GM12892 (cell line): ENCODE measurements around the gene CD72.
"Not testable (repeated sequence)": the region's sequence is repeated elsewhere in the genome, so short reads cannot be mapped to it uniquely, and the experiment has no call there.

Experiments used
- DNase-seq: peaks from one replicate; pipeline ENCODE4 v3.0.0; 2011; ENCODE audit not compliant: insufficient read length
- FAIRE-seq: peaks from 2 replicates; lab custom pipeline; 2011; peaks lifted over from hg19 to GRCh38; lab: Jason Lieb, UNC
- POLR2A ChIP-seq: IDR thresholded peaks from 2 replicates; pipeline ENCODE4 v1.6.1; 2011; ENCODE audit warnings: low read depth, low read length, control low read depth
- POLR2AphosphoS5 ChIP-seq: IDR thresholded peaks from 2 replicates; pipeline ENCODE4 v1.6.1; 2011; ENCODE audit warnings: low read depth, low read length, control low read depth
- TAF1 ChIP-seq: IDR thresholded peaks from 2 replicates; pipeline ENCODE4 v1.6.1; 2011; ENCODE audit warnings: low read depth, mild to moderate bottlenecking, control low read depth, low read length, borderline replicate concordance

The CD72 gene

DNA sequence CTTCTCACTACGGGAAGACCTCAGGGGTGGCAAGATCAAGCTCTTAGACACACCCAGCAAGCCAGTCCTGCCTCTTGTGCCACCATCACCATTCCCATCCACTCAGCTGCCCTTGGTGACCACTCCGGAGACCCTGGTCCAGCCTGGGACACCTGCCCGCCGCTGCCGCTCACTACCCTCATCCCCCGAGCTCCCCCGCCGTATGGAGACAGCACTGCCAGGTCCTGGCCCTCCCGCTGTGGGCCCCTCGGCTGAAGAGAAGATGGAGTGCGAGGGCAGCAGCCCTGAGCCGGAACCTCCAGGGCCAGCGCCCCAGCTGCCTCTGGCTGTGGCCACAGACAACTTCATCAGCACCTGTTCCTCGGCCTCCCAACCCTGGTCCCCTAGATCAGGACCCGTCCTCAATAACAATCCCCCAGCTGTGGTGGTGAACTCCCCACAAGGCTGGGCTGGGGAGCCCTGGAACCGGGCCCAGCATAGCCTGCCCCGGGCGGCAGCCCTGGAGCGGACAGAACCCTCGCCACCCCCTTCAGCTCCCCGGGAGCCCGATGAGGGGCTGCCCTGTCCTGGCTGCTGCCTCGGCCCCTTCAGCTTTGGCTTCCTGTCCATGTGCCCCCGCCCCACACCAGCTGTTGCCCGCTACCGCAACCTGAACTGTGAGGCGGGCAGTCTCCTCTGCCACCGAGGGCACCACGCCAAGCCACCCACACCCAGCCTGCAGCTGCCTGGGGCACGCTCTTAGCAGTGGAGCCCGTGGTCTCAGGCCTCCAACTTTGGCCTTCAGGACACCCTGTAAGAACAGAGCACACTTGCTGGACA lies 9.0 kb downstream of the CD72 start:
- TF ChIP-seq POLR2AphosphoS5: no peak
- TF ChIP-seq TAF1: no peak
- TF ChIP-seq POLR2A: no peak
- DNase-seq (no peak), FAIRE-seq (no peak)

DNA sequence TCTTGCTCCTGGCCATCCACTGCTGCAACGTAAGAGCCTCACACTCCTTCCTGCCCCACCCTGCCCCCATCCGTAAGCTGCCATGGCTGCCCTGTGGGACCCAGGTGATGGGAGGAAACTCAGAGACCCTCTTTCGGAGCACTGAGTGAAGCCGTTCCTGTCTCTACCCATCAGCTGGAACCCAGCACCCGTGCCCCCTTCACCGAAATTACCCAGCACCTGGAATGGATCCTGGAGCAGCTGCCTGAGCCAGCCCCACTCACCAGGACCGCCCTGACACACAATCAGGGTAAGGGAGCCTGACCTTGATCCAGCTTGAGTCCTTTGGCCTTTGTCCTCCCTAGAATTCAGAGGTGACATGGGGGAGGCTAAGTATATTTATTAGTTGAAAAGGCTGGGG lies 10.0 kb downstream of the CD72 start:
- no peak for TF ChIP-seq POLR2AphosphoS5
- TF ChIP-seq TAF1: no peak
- no peak for TF ChIP-seq POLR2A
- no peak for DNase-seq
- no peak for FAIRE-seq

DNA sequence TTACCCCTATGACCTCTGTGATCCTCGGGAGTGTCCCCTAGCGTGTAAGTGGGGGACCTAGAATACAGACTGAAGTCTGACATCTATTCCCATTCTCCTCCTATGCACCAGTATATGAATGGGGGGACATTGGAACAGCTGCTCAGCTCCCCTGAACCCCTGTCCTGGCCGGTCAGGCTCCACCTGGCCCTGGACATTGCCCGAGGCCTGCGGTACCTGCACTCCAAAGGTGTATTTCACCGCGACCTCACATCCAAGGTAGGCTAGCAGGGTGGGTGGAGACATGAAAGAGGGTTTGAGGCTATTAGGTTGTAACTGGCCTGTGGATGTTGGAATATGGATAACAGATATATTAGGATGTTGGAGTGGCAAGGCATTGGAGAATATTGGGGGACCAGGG lies 11.5 kb downstream of the CD72 start:
- TF ChIP-seq TAF1 (no peak), POLR2AphosphoS5 (no peak), POLR2A (no peak)
- FAIRE-seq (no peak), DNase-seq (no peak)

GRCh38 chr9:35606138-35606504 lies 12.1 kb downstream of the CD72 start:
- DNase-seq (no peak), FAIRE-seq (no peak)
- TF ChIP-seq POLR2A: no peak
- TF ChIP-seq TAF1: no peak
- no peak for TF ChIP-seq POLR2AphosphoS5

- peak; percentile 48 for FAIRE-seq
- TF ChIP-seq POLR2AphosphoS5 (no peak), TAF1 (no peak)
- peak; percentile 45 for DNase-seq
Measured at GRCh38 chr9:35605351-35606137, 12.7 kb downstream of the CD72 start.

DNA sequence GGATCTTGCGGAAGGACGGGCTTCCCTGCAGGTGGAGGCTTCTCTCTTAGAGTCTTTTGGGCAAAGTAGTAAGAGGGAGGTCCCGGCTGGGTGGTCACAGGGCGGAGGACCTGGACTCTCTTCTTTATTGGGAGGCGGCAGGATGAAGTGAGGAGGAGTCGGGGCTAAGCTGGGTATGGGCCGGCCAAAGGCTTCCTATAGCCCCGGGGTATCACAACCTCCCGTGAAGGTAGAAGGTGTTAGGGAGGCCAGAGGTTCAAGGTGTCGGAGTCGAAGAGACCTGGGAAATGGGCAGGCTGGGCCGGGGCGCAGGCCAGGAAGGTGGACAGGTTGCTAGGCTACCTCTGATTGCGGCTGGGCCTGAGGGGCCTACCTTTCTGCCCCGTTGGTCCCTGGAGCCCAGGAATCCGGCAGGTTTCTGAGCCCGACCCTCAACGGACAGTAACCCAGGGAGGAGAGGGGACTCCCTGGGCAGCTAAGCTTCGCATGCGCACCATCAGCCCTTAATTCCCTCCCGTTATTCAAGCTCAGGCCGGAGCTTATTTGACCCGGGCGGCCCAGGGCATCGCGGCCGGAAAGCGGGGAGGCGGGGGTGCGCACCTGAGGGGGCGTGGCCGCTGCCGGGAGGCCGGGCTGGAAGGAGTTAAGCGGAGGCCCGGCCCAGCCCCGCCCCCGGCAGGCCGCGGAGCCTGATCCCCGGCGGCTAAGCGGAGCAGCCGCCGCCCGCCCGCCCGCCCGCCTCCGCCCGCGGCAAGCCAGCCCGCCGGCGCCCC lies 13.4 kb downstream of the CD72 start, which contains the start of gene TESK1:
TSS of gene TESK1 (plus strand) at position 685 of the 773 bp plus-strand sequence. CDS start 358 bp downstream, outside the sequence.
- FAIRE-seq (peak; percentile 88), DNase-seq (peak; percentile 94)
- TF ChIP-seq TAF1: no peak
- no peak for TF ChIP-seq POLR2AphosphoS5
- TF ChIP-seq POLR2A: no peak

DNA sequence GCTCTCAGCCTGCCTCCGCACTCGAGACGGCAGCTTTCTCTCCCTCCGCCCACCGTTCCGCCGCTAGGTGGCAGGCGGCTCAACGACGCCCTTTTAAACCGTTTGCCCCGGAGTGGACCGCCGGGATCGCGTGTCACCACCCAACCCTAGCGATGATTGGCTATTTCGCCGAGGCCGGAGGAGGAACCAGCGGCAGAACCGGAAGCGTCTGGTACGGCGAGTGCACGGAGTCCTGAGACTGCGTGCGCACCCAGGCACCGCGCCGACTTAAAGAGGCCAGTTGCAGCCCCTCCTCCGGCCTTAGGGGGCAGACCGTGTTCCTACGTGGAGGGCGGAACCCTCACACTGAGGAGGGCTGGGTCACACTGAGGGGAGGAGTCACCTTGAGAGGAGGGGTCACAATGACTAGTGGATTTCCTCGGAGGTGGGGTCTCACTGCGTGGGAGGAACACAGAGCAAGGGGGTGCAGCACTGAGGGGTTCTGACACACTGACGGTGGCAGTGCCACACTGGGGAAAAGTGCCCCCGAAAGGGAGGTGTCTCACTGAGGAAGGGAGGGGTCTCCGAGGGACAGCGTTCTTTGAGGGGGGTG lies 14.1 kb downstream of the CD72 start:
- DNase-seq (peak; percentile 96), FAIRE-seq (peak; percentile 99)

DNA sequence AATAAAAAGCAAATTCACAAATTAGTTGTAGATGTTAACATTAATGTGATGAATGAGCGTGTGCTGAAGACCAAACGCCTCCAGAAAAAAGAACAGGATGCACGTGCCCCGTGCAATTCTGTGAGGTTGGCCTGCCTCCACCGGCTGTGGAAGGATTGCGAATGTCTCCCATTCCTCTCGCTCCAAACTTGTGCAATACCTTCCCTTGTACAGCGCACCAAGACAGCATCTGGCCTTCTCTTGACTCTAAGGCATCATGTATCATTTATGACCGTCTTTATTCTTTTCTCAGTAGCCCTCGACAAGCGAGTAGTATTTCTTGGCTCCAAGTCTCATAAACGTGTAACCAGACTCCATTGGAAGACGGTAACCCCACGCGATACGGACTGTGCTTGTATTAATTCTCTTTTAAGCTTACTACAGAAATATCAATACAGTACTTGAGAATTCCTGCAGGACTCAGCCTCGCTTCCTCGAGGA lies 14.7 kb downstream of the CD72 start:
- DNase-seq: no peak
- no peak for TF ChIP-seq POLR2A
- TF ChIP-seq TAF1: no peak
- TF ChIP-seq POLR2AphosphoS5: no peak
- no peak for FAIRE-seq

More for the DNA sequence above, 14.1 kb downstream of the CD72 start:
- TF ChIP-seq TAF1 (no peak), POLR2AphosphoS5 (peak; percentile 58; the same call in 1 of the 2 replicates), POLR2A (peak; percentile 76; the same call in 1 of the 2 replicates)

- no peak for FAIRE-seq
- DNase-seq: no peak
- TF ChIP-seq POLR2AphosphoS5: no peak
- no peak for TF ChIP-seq POLR2A
- TF ChIP-seq TAF1: no peak
Measured at GRCh38 chr9:35599763-35600604, 18.2 kb downstream of the CD72 start.

DNA sequence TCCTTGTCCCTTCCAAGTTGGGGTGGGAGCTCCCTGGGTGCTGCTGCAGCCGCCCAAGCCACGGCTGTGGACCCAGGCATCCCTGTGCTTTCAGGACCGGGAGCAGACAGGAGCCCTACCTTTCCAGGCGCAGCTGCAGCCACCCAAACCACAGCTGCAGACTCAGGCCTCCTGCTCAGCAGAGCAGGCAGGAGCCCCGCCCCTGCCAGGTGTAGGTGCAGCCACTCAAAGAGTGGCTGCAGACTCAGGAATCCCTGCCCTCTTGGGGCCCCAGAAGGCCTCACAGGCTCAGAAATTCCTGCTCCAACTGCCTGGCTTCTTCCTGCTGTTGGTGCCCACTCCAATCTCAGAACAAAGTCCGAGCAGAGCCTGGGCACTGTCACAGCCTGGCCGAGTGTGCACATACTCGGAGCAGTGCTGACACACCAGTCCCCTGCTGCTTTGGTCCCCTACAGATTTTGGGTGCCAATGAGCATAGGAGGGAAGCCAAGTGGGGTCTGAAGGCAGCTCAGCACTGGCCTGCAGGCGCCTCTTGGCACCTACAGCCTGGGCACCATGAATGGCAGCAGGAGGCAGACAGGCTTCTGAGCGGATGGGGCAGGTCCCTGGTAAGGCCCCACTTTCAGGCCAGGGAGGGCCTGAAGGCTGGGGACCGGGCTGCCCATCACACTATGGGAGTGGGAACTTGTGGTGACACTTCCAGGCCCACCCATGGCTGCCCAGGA lies 19.2 kb downstream of the CD72 start:
- DNase-seq (no peak), FAIRE-seq (no peak)
- TF ChIP-seq POLR2A: no peak

- FAIRE-seq, DNase-seq: not testable (repeated sequence)
Measured at GRCh38 chr9:35596907-35597306, 21.3 kb downstream of the CD72 start.
